ENCODE results near the gene ZNF785.

- peak; percentile 97 for TF ChIP-seq CTCF (conservative IDR thresholded peaks at IDR 0.05; ENCODE audit: low read length)
- TF ChIP-seq EZH2phosphoT487 (IDR thresholded peaks at IDR 0.05; ENCODE audit: borderline replicate concordance, low read depth, low read length), result no peak
These were observed 43.4 kb upstream of the ZNF785 start for GRCh38 chr16:30628628-30629540.
